T-cell (primary cell): ENCODE measurements around the gene KRTAP9-1. TPM values are rescaled to one million over a fixed set of nuclear protein-coding genes. Genes with fewer than 3 reads are reported as not detected.
A peak's percentile ranks its signal among the peaks of the same experiment; 100 is the strongest.

Source experiments
- ATAC-seq, 4 experiments: fragments of 200-7000 bp in 3 of 4; fragments of 150-1000 bp in 1 of 4; cut with Tn5 transposase; replicated peaks in 1 of 4; 1 replicate in 3 of 4; 2 replicates in 1 of 4; pipeline ENCODE4 v1.10.0; 2021; ENCODE audit warnings: moderate library complexity in 3 of 4, mild to moderate bottlenecking in 2 of 4, moderate number of reproducible peaks in 1 of 4
- CTCF ChIA-PET, 2 donors: fragments of 300-600 bp; sonication (Branson Sonifier 250); formaldehyde crosslinking; loops; one replicate each; lab custom pipeline; 2022; ENCODE audit warnings: antibody characterized with exemption in 2 of 2; lab: Charles Lee
- POLR2A ChIA-PET, 2 donors: fragments of 300-600 bp; sonication (Branson Sonifier 250); formaldehyde crosslinking; loops; one replicate each; lab custom pipeline; 2022; ENCODE audit warnings: antibody characterized with exemption in 2 of 2; lab: Charles Lee
- DNase-seq, 35 experiments: peaks; one replicate each; pipeline versions ENCODE4 v3.0.0 to v3.0.0-alpha.2; 2013 to 2023
- H3K27ac ChIP-seq: one replicate; pipeline ENCODE4 v1.5.1; 2013; ENCODE audit warnings: low read length
- H3K27me3 ChIP-seq, 2 experiments: replicated peaks in 1 of 2; 1 replicate in 1 of 2; 2 replicates in 1 of 2; pipeline versions ENCODE4 v1.6.1 to v1.7.0; 2013; ENCODE audit warnings: low read length in 1 of 2, mixed read lengths in 1 of 2; ENCODE audit not compliant: control insufficient read depth in 2 of 2, insufficient read depth in 2 of 2; ENCODE audit errors: extremely low read depth in 1 of 2
- H3K36me3 ChIP-seq, 2 donors: 1 replicate in 1 of 2; 2 replicates in 1 of 2; pipeline versions ENCODE4 v1.6.1 to v1.7.0; 2013; ENCODE audit warnings: low read length in 1 of 2; ENCODE audit not compliant: control insufficient read depth in 2 of 2, insufficient read depth in 1 of 2; ENCODE audit errors: extremely low read depth in 1 of 2
- H3K4me1 ChIP-seq, 2 experiments: 1 replicate in 1 of 2; 2 replicates in 1 of 2; pipeline versions ENCODE4 v1.6.1 to v1.7.0; 2013; ENCODE audit warnings: low read length in 2 of 2, mixed read lengths in 1 of 2; ENCODE audit not compliant: insufficient read depth in 2 of 2, control insufficient read depth in 1 of 2; ENCODE audit errors: extremely low read depth in 1 of 2
- H3K4me3 ChIP-seq, 2 donors: 1 replicate in 1 of 2; 2 replicates in 1 of 2; pipeline versions ENCODE4 v1.5.1 to v1.7.0; 2013; ENCODE audit warnings: mild to moderate bottlenecking in 2 of 2, low read length in 1 of 2, moderate library complexity in 1 of 2; ENCODE audit not compliant: control insufficient read depth in 1 of 2; ENCODE audit errors: extremely low read depth in 1 of 2
- H3K9me3 ChIP-seq: 2 replicates; pipeline ENCODE4 v1.7.0; 2013
- H3K27ac Mint-ChIP-seq, 2 donors: one replicate each; pipeline ENCODE4 v1.8.0; 2020 to 2021; ENCODE audit warnings: mild to moderate bottlenecking in 2 of 2, mixed read lengths in 2 of 2
- H3K27me3 Mint-ChIP-seq, 2 donors: one replicate each; pipeline ENCODE4 v1.8.0; 2021 to 2022; ENCODE audit warnings: mixed read lengths in 2 of 2
- H3K36me3 Mint-ChIP-seq: one replicate; pipeline ENCODE4 v1.8.0; 2021; ENCODE audit warnings: mixed read lengths
- H3K4me1 Mint-ChIP-seq, 3 donors: one replicate each; pipeline ENCODE4 v1.8.0; 2020 to 2022; ENCODE audit warnings: mixed read lengths in 3 of 3, mild to moderate bottlenecking in 1 of 3
- H3K4me3 Mint-ChIP-seq, 3 donors: one replicate each; pipeline ENCODE4 v1.8.0; 2020 to 2022; ENCODE audit warnings: mild to moderate bottlenecking in 3 of 3, mixed read lengths in 3 of 3, moderate library complexity in 3 of 3
- H3K9me3 Mint-ChIP-seq, 3 donors: one replicate each; pipeline ENCODE4 v1.8.0; 2020 to 2022; ENCODE audit warnings: mixed read lengths in 3 of 3
- WGBS: methylation state at CpG from one replicate; pipeline ENCODE4 v1.1.5; 2013; ENCODE audit warnings: missing lambda C conversion rate; ENCODE audit not compliant: insufficient coverage; 5-methylcytosine and 5-hydroxymethylcytosine counted together
- total RNA-seq, 35 experiments: library from RNA in 6 of 35; stranded (reverse) in 6 of 35; fragments of 120-200 nt in 1 of 35; gene quantifications; one replicate each; pipeline versions ENCODE4 v1.2.1 to v1.2.4 and lab custom pipeline; 2013 to 2026

Gene KRTAP9-1
- total RNA-seq, 5 donors from 2014 or later (not counting 1 experiment from before 2014, with no cell fraction given): not detected

DNA sequence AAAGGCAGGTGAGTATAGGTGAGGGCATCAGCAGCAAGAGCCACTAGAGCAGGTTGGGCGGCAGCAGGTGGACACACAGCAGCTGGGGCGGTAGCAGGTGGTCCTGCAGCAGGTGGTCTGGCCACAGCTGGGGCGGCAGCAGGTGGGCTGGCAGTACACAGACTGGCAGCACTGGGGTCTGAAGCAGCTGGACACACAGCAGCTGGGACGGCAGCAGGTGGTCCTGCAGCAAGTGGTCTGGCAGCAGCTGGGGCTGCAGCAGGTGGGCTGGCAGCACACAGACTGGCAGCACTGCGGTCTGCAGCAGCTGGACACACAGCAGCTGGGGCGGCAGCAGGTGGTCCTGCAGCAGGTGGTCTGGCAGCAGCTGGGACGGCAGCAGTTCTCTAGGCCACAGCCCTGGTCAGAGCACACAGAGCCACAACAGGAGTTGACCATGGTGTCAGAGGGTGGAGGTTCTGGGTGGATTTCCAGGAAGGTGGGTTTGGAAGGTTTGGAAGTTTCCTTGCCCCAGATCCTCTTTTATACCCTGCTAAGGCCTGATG is 11.9 kb upstream of the KRTAP9-1 start, which contains the start of gene KRTAP4-2:
KRTAP4-2 (minus strand) TSS at position 495 of the 545 bp plus-strand sequence; CDS start at position 438, 57 bp downstream.
- H3K36me3 Mint-ChIP-seq: no peaks in the 10 kb centered on the region
- peaks cover 0 to 4% of the 10 kb centered on the region in 2 experiments for H3K27me3 ChIP-seq
- H3K27me3 Mint-ChIP-seq: no peaks in the 10 kb centered on the region
- H3K9me3 Mint-ChIP-seq: no peaks in the 10 kb centered on the region
- CTCF ChIA-PET: no interaction called here
- H3K4me3 ChIP-seq: no peak within 1 kb of the TSS
- H3K27ac ChIP-seq: no peak within 1 kb of the TSS
- POLR2A ChIA-PET: no interaction called here
- H3K4me3 Mint-ChIP-seq: no peak within 1 kb of the TSS
- no peaks in the 10 kb centered on the region for H3K9me3 ChIP-seq
- ATAC-seq (no peak), DNase-seq (no peak)
- H3K4me1 Mint-ChIP-seq: peaks cover 0 to 7% (median 6%) of the 10 kb centered on the region in 3 donors
- WGBS: 93% methylated on average over 6 of the region's 7 CpGs
- H3K4me1 ChIP-seq: no peaks in the 10 kb centered on the region
- peak within 1 kb of the TSS in 1 of 2 donors; percentile 44 for H3K27ac Mint-ChIP-seq
- H3K36me3 ChIP-seq: no peaks in the 10 kb centered on the region

DNA sequence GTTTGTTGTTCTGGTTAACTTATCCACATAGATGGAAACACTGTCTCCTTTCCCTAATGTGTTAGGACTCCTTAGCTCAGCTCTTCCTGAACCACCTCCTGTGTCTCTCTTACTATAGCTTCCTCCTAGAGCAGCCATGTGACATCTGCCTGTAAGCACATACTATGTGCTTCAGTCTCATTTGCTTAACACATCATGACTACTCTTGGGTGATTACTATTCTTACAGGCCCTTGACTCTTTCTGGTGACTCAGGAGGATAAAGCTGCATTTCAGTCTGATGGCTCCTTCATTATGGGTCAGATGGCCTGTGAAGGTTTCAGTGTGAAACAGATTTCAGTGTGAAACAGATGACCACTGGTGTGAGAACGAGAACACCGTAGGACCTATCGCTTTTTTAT is 11.3 kb upstream of the KRTAP9-1 start:
- Histone ChIP-seq H3K27me3 (peaks cover 0 to 4% of the 10 kb centered on the region in 2 experiments), H3K4me1 (no peaks in the 10 kb centered on the region), H3K27ac (no peak overlapping the region), H3K9me3 (no peaks in the 10 kb centered on the region), H3K36me3 (no peaks in the 10 kb centered on the region), H3K4me3 (no peak overlapping the region)
- POLR2A ChIA-PET: no interaction called here
- no peak for DNase-seq
- Mint-ChIP-seq H3K27ac (no peak overlapping the region), H3K4me1 (peaks cover 0 to 5% (median 4%) of the 10 kb centered on the region in 3 donors), H3K4me3 (no peak overlapping the region), H3K36me3 (no peaks in the 10 kb centered on the region), H3K27me3 (no peaks in the 10 kb centered on the region), H3K9me3 (no peaks in the 10 kb centered on the region)
- WGBS: 96% methylated on average over 3 of the region's 3 CpGs
- CTCF ChIA-PET: no interaction called here
- no peak for ATAC-seq

DNA sequence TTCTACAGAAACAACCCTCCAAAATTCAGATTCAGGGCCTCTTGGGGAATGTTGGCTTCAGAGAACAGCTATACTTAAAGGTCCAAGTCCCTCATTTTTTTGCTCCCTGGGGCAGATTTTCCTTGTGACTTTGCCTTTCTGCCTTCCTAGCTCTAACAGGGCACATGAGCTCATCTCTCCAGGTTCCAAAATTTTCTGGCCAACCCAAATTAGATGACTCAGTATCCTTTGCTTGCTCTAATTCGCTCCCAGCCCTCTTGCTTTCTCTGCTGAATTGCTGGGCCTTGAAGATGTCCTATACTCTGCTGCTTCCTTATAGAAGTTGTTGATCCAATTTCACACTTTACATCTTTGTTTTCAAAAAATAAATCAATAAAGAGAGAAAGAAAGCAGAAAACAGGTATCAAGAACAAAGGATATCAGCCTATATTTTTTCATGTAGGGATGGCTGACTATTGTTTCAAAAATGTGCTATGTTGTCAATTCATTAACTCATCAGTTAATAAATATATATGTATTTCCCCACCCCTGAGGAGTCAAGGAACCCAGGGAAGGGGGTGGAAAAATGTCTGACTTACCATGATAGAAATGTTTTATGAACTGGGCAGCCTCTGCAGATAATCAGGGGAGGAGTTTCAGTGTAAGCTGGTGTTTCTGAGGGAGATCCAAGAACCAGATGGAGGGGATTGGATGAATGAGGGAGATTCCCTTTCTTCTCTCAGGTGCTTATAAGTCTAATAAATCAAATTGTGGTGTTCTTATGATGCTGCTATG is 10.7 kb upstream of the KRTAP9-1 start:
- H3K9me3 ChIP-seq: no peaks in the 10 kb centered on the region
- Mint-ChIP-seq H3K4me3 (no peak overlapping the region), H3K36me3 (no peaks in the 10 kb centered on the region), H3K27me3 (peaks cover 0 to under 1% of the 10 kb centered on the region in 2 donors), H3K27ac (no peak overlapping the region), H3K4me1 (peaks cover 0 to 3% (median 0%) of the 10 kb centered on the region in 3 donors), H3K9me3 (no peaks in the 10 kb centered on the region)
- ChIA-PET CTCF (no interaction called here), POLR2A (no interaction called here)
- ATAC-seq (no peak), DNase-seq (no peak)
- H3K4me3 ChIP-seq: no peak overlapping the region
- H3K4me1 ChIP-seq: no peaks in the 10 kb centered on the region
- no peaks in the 10 kb centered on the region for H3K36me3 ChIP-seq
- H3K27me3 ChIP-seq: peaks cover 0 to 4% of the 10 kb centered on the region in 2 experiments
- H3K27ac ChIP-seq: no peak overlapping the region
- WGBS: 86% methylated on average over 1 of the region's 1 CpG

DNA sequence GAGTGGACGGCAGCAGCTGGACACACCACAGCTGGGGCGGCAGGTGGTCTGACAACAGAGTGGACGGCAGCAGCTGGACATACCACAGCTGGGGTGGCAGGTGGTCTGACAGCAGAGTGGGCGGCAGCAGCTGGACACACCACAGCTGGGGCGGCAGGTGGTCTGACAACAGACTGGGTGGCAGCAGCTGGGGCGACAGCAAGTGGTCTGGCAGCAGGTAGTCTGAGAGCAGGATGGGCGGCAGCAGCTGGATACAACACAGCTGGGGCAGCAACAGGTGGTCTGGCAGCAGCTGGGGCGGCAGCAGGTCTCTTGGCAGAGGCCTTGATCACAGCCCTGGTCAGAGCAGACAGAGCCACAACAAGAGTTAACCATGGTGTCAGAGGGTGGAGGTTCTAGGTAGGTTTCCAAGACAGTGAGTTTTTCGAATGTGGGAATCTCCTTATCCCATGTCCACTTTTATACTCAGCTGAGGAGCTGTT is 5.2 kb upstream of the KRTAP9-1 start, which contains the start of gene KRTAP4-1:
KRTAP4-1 (minus strand) TSS at position 432 of the 482 bp plus-strand sequence; CDS start at position 375, 57 bp downstream.
- CTCF ChIA-PET: no interaction called here
- Histone ChIP-seq H3K9me3 (no peaks in the 10 kb centered on the region), H3K27ac (no peak within 1 kb of the TSS), H3K4me1 (no peaks in the 10 kb centered on the region), H3K36me3 (no peaks in the 10 kb centered on the region), H3K27me3 (peaks cover 2 to 3% of the 10 kb centered on the region in 2 experiments), H3K4me3 (no peak within 1 kb of the TSS)
- POLR2A ChIA-PET: no interaction called here
- ATAC-seq (no peak), DNase-seq (no peak)
- H3K4me1 Mint-ChIP-seq: no peaks in the 10 kb centered on the region
- peak within 1 kb of the TSS in 1 of 2 donors; percentile 28 for H3K27ac Mint-ChIP-seq
- H3K36me3 Mint-ChIP-seq: no peaks in the 10 kb centered on the region
- WGBS: 83% methylated on average over 7 of the region's 9 CpGs
- no peaks in the 10 kb centered on the region for H3K9me3 Mint-ChIP-seq
- H3K27me3 Mint-ChIP-seq: peaks cover 8 to 17% of the 10 kb centered on the region in 2 donors
- no peak within 1 kb of the TSS for H3K4me3 Mint-ChIP-seq

DNA sequence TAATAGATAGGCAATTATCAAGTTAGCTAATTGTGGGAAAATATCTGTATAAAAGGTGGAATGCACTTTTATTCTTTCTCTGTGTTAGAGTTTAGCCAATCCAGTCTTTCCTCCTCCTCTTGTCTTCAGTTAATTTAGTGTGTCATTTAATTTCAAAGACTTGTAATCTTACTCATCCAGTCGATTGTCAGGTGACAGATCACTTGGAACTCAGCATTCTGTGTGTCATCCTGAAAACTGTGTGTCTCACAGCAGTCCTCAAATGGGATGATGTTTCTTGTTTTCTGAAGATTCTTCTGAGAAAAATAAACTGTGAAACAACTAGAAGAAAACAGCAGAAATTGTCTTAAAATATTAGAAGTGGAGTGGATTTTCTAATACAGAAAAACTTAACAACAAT is 4.7 kb upstream of the KRTAP9-1 start:
- no peak for DNase-seq
- Mint-ChIP-seq H3K27ac (no peak overlapping the region), H3K27me3 (peaks cover 8 to 19% of the 10 kb centered on the region in 2 donors), H3K9me3 (no peaks in the 10 kb centered on the region), H3K36me3 (no peaks in the 10 kb centered on the region), H3K4me1 (peaks cover 0 to 1% (median 0%) of the 10 kb centered on the region in 3 donors), H3K4me3 (no peak overlapping the region)
- Histone ChIP-seq H3K4me3 (no peak overlapping the region), H3K9me3 (no peaks in the 10 kb centered on the region), H3K27ac (no peak overlapping the region), H3K27me3 (peaks cover 2 to 5% of the 10 kb centered on the region in 2 experiments), H3K4me1 (no peaks in the 10 kb centered on the region), H3K36me3 (no peaks in the 10 kb centered on the region)
- ATAC-seq: no peak
- CTCF ChIA-PET: no interaction called here
- WGBS: no CpG with 5 or more reads among the region's 1 CpG
- POLR2A ChIA-PET: no interaction called here

DNA sequence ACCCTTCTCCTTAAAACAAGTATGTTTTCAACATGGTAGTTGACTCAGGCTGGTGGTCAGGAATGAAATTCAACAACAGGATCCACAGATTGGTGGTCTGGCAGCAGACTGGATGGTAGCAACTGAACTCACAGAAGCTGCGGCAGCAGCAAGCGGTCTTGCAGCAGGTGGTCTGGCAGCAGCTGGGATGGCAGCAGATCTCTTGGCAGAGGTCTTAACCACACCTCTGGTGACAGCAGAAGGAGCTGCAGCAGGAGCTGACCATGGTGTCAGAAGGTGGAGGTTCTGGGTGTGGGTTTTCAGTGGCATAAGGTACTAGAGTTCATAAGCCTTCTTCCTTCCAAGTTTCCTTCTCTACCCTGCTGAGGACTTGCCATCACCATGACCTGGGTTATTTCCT is 2.8 kb upstream of the KRTAP9-1 start:
- H3K4me1 Mint-ChIP-seq: peaks cover 0 to 8% (median 0%) of the 10 kb centered on the region in 3 donors

More for the DNA sequence above, 2.8 kb upstream of the KRTAP9-1 start:
- H3K9me3 Mint-ChIP-seq: no peaks in the 10 kb centered on the region
- WGBS: 83% methylated on average over 2 of the region's 2 CpGs
- POLR2A ChIA-PET: no interaction called here
- DNase-seq: no peak
- H3K4me3 Mint-ChIP-seq: no peak overlapping the region
- no peak for ATAC-seq
- H3K27me3 Mint-ChIP-seq: peaks cover 19 to 34% of the 10 kb centered on the region in 2 donors
- H3K36me3 Mint-ChIP-seq: no peaks in the 10 kb centered on the region
- no peak overlapping the region for H3K27ac Mint-ChIP-seq
- H3K27me3 ChIP-seq: peaks cover 2 to 10% of the 10 kb centered on the region in 2 experiments
- H3K36me3 ChIP-seq: no peaks in the 10 kb centered on the region
- no peak overlapping the region for H3K27ac ChIP-seq
- no peaks in the 10 kb centered on the region for H3K4me1 ChIP-seq
- no peaks in the 10 kb centered on the region for H3K9me3 ChIP-seq
- CTCF ChIA-PET: no interaction called here
- H3K4me3 ChIP-seq: no peak overlapping the region
